CD14-positive monocyte (primary cell): Measurements from ENCODE around the gene IQUB. TPM values are rescaled to one million over a fixed set of nuclear protein-coding genes. Genes with fewer than 3 reads are reported as not detected.

Source experiments
- DNase-seq, 3 donors: peaks; one replicate each; pipeline ENCODE4 v3.0.0-alpha.2; 2011 to 2022
- H2AFZ ChIP-seq: 2 replicates; pipeline ENCODE4 v1.6.0; 2012; ENCODE audit warnings: mild to moderate bottlenecking, low read depth, low read length, inconsistent platforms; ENCODE audit not compliant: insufficient read depth, poor library complexity, severe bottlenecking
- H3K27ac ChIP-seq, 2 donors: 1 replicate in 1 of 2; 2 replicates in 1 of 2; pipeline ENCODE4 v1.5.1; 2012 to 2013; ENCODE audit warnings: low read length in 2 of 2, control low read depth in 1 of 2, inconsistent platforms in 1 of 2, low read depth in 1 of 2, mild to moderate bottlenecking in 1 of 2
- H3K27me3 ChIP-seq, 2 donors: one replicate each; pipeline versions ENCODE4 v1.6.0 to v1.6.1; 2011 to 2013; ENCODE audit warnings: low read length in 2 of 2; ENCODE audit not compliant: control insufficient read depth in 2 of 2, insufficient read depth in 2 of 2
- H3K36me3 ChIP-seq, 2 donors: replicated peaks in 1 of 2; 1 replicate in 1 of 2; 2 replicates in 1 of 2; pipeline versions ENCODE4 v1.5.1 to v1.6.1; 2012 to 2013; ENCODE audit warnings: low read length in 2 of 2, control low read depth in 1 of 2, inconsistent platforms in 1 of 2, mild to moderate bottlenecking in 1 of 2; ENCODE audit not compliant: insufficient read depth in 2 of 2, control insufficient read depth in 1 of 2
- H3K4me1 ChIP-seq, 2 donors: 1 replicate in 1 of 2; 2 replicates in 1 of 2; pipeline versions ENCODE4 v1.5.1 to v1.6.1; 2012 to 2013; ENCODE audit warnings: low read length in 2 of 2, control low read depth in 1 of 2, inconsistent platforms in 1 of 2, mild to moderate bottlenecking in 1 of 2, moderate library complexity in 1 of 2; ENCODE audit not compliant: insufficient read depth in 2 of 2, control insufficient read depth in 1 of 2
- H3K4me2 ChIP-seq: replicated peaks from 2 replicates; pipeline ENCODE3; 2012; ENCODE audit warnings: low read length, moderate library complexity, mild to moderate bottlenecking; ENCODE audit not compliant: poor library complexity, severe bottlenecking; ENCODE audit errors: extremely low read depth
- H3K4me3 ChIP-seq, 3 experiments: fragments of 200-600 bp in 1 of 3; sonication (generic) in 1 of 3; replicated peaks in 1 of 3; 1 replicate in 2 of 3; 2 replicates in 1 of 3; pipeline ENCODE4 v1.5.1; 2011 to 2013; ENCODE audit warnings: low read length in 3 of 3, mild to moderate bottlenecking in 3 of 3, control low read depth in 2 of 3, low read depth in 2 of 3, inconsistent platforms in 1 of 3, moderate library complexity in 1 of 3
- H3K79me2 ChIP-seq: 2 replicates; pipeline ENCODE4 v1.6.0; 2012; ENCODE audit warnings: mild to moderate bottlenecking, control low read depth, inconsistent platforms, low read length, moderate library complexity; ENCODE audit not compliant: insufficient read depth
- H3K9ac ChIP-seq: 2 replicates; pipeline ENCODE4 v1.6.0; 2017; ENCODE audit warnings: low read length, mild to moderate bottlenecking; ENCODE audit not compliant: insufficient read depth, poor library complexity, severe bottlenecking
- H3K9me3 ChIP-seq, 2 donors: replicated peaks in 1 of 2; 1 replicate in 1 of 2; 2 replicates in 1 of 2; pipeline versions ENCODE4 v1.5.1 to v1.6.1; 2012 to 2013; ENCODE audit warnings: low read length in 2 of 2, control low read depth in 1 of 2; ENCODE audit not compliant: control insufficient read depth in 1 of 2, insufficient read depth in 1 of 2
- H4K20me1 ChIP-seq: 2 replicates; pipeline ENCODE4 v1.6.0; 2012; ENCODE audit warnings: mild to moderate bottlenecking, low read length, control low read depth, moderate library complexity; ENCODE audit not compliant: insufficient read depth
- H3K27ac Mint-ChIP-seq, 7 donors: one replicate each; pipeline ENCODE4 v1.8.0; 2020; ENCODE audit warnings: mild to moderate bottlenecking in 7 of 7, mixed read lengths in 7 of 7, moderate library complexity in 6 of 7, inconsistent platforms in 2 of 7
- H3K27me3 Mint-ChIP-seq, 3 donors: one replicate each; pipeline ENCODE4 v1.8.0; 2021 to 2022; ENCODE audit warnings: low read depth in 3 of 3, mild to moderate bottlenecking in 3 of 3, mixed read lengths in 3 of 3, moderate library complexity in 3 of 3, inconsistent platforms in 1 of 3
- H3K36me3 Mint-ChIP-seq, 2 donors: one replicate each; pipeline ENCODE4 v1.8.0; 2020; ENCODE audit warnings: mixed read lengths in 2 of 2, inconsistent platforms in 1 of 2, mild to moderate bottlenecking in 1 of 2
- H3K4me1 Mint-ChIP-seq: one replicate; pipeline ENCODE4 v1.8.0; 2020; ENCODE audit warnings: mild to moderate bottlenecking, mixed read lengths
- H3K4me3 Mint-ChIP-seq, 2 donors: one replicate each; pipeline ENCODE4 v1.8.0; 2020; ENCODE audit warnings: mild to moderate bottlenecking in 2 of 2, mixed read lengths in 2 of 2, moderate library complexity in 1 of 2
- H3K9me3 Mint-ChIP-seq, 7 donors: one replicate each; pipeline ENCODE4 v1.8.0; 2020 to 2022; ENCODE audit warnings: mixed read lengths in 7 of 7, mild to moderate bottlenecking in 6 of 7, moderate library complexity in 6 of 7, inconsistent platforms in 2 of 7
- WGBS: methylation state at CpG from one replicate; pipeline ENCODE4 v1.1.5; 2013; ENCODE audit warnings: missing lambda C conversion rate; ENCODE audit not compliant: insufficient coverage; 5-methylcytosine and 5-hydroxymethylcytosine counted together
- intact Hi-C, 2 donors: fragments of 100-400 bp; cut with micrococcal nuclease; formaldehyde crosslinking; loops; one replicate each; pipeline versions ENCODE4 v1.15.0 to v1.15.1; 2023
- polyA minus RNA-seq: library from RNA; depleted of rRNA, polyadenylated mRNA; stranded (reverse); fragments of >200 nt; gene quantifications from 2 replicates; pipeline ENCODE4 v1.2.3, GENCODE V29; 2012
- polyA plus RNA-seq, 3 donors: library from polyadenylated mRNA; depleted of rRNA in 1 of 3; unstranded in 2 of 3; stranded (reverse) in 1 of 3; fragments of 300-500 nt in 2 of 3; fragments of >200 nt in 1 of 3; fragmentation: Illumina TruSeq in 2 of 3; gene quantifications; 1 replicate in 2 of 3; 2 replicates in 1 of 3; pipeline ENCODE4 v1.2.3, GENCODE V29; 2012 to 2021
- total RNA-seq, 12 experiments: library from RNA in 1 of 12; stranded (reverse) in 1 of 12; fragments of 120-200 nt in 1 of 12; gene quantifications; one replicate each; pipeline ENCODE4 v1.2.4 and lab custom pipeline; 2013 to 2026; ENCODE audit warnings: mixed read lengths in 6 of 12, inconsistent platforms in 1 of 12
- TF ChIP-seq, protein P1 (sequence below): fragments of 200-600 bp; IDR thresholded peaks from one replicate; pipeline ENCODE4 v1.8.0; 2022; ENCODE audit warnings: antibody characterized with exemption, mild to moderate bottlenecking

Gene IQUB
- 0.08 TPM for total RNA-seq (2013)
- polyA plus RNA-seq (under 1 TPM in 1 of 3 donors, not detected in 2; 0.07 TPM), polyA minus RNA-seq (0.14 and 0.32 TPM in 2 replicates), total RNA-seq (lab: John Stamatoyannopoulos, UW) (0.13 to 2.9 (median 0.23) reads per million in 11 experiments)

DNA sequence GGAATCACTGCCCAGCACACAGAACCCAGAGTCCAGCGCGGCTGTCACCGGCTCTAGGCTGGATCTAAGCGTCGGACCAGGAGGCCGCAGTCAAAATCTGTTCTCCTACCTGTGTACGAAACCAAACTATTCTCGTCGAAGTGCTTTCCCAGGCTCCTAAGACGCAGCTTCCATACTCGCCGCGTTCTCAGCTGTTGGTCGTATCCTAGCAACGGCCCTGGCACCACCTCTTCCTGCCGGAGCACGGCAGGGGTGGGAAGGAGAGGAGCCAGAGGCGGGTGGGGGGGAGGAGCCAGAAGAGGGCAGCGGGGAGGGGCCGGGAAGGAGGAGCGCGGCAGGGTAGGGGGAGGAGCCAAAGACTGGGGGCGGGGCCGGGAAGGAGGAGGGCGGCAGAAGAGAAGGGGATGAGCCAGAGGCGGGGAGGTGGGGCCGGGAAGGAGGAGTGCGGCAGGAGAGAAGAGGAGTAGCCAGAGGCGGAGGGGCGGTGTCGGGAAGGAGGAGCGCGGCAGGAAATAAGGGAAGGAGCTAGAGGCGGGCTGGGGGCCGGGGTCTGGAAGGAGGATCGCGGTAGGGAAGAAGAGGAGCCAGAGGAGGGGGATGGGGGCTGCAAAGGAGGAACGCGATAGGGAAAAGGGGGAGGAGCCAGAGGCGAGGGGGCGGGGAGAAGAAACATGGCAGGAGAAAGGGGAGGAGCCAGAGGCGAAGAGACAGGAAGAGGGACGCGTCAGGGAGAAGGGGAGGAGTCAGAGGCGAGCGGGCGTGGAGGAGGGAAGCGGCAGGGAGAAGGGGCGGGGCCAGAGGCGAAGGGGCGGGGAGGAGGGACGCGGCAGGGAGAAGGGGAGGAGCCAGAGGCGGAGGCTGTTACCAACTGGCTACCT is at the start of gene IQUB:
Gene IQUB (minus strand): TSS at position 213 of the 878 bp plus-strand sequence. CDS start 22,255 bp downstream, outside the sequence.
- peaks cover 36 to 42% (median 37%) of the 10 kb centered on the region in 3 donors for H3K27me3 Mint-ChIP-seq
- peaks cover 20% of the 10 kb centered on the region for H3K4me1 Mint-ChIP-seq
- Histone ChIP-seq H3K79me2 (no peaks in the 10 kb centered on the region), H3K27me3 (peaks cover 19 to 34% of the 10 kb centered on the region in 2 donors), H3K9me3 (no peaks in the 10 kb centered on the region), H3K27ac (peak within 1 kb of the TSS; percentile 73 to 77), H3K9ac (peak within 1 kb of the TSS; percentile 65), H4K20me1 (no peaks in the 10 kb centered on the region), H2AFZ (peak within 1 kb of the TSS; percentile 77), H3K4me2 (peak within 1 kb of the TSS; percentile 80), H3K36me3 (peaks cover 0 to under 1% of the 10 kb centered on the region in 2 donors), H3K4me3 (peak within 1 kb of the TSS; percentile 73 to 90 (median 77)), H3K4me1 (peaks cover 10 to 18% of the 10 kb centered on the region in 2 donors)
- WGBS, result under 1% methylated on average over 28 of the region's 54 CpGs
- TF ChIP-seq, protein P1, sequence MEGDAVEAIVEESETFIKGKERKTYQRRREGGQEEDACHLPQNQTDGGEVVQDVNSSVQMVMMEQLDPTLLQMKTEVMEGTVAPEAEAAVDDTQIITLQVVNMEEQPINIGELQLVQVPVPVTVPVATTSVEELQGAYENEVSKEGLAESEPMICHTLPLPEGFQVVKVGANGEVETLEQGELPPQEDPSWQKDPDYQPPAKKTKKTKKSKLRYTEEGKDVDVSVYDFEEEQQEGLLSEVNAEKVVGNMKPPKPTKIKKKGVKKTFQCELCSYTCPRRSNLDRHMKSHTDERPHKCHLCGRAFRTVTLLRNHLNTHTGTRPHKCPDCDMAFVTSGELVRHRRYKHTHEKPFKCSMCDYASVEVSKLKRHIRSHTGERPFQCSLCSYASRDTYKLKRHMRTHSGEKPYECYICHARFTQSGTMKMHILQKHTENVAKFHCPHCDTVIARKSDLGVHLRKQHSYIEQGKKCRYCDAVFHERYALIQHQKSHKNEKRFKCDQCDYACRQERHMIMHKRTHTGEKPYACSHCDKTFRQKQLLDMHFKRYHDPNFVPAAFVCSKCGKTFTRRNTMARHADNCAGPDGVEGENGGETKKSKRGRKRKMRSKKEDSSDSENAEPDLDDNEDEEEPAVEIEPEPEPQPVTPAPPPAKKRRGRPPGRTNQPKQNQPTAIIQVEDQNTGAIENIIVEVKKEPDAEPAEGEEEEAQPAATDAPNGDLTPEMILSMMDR, result no peak
- peak; percentile 95 to 98 (median 97) for DNase-seq
- peaks cover 0 to 7% (median 0%) of the 10 kb centered on the region in 7 donors for H3K9me3 Mint-ChIP-seq
- intact Hi-C loops, result loop anchor here in 1 of 2 donors (1.0 kb wide), 1 partner anchor 23 kb away; the partner anchor contains the start of gene NDUFA5
- H3K36me3 Mint-ChIP-seq, result peaks cover 2 to 10% of the 10 kb centered on the region in 2 donors
- peak within 1 kb of the TSS; percentile 88 to 99 (median 96) for H3K27ac Mint-ChIP-seq
- H3K4me3 Mint-ChIP-seq, result peak within 1 kb of the TSS; percentile 91 to 97

DNA sequence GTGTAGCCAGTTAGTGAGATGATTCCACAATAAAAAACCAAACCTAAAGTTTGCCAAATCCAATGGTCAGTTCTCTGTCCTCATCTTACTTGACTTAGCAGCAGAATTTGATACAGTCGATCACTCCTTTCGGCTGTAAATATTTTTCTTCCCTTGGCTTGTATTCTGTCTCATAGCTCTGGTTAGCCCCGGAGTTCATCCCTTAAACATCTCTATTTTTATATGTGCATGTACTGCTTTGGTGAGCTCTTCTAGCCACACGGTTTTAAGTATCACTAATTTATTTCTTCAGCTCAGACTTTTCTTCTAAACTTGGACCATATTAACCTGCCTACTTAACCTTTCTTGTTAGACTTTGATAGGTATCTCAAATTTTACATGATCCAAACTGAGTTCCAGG is 49.4 kb upstream of the IQUB start:
- Mint-ChIP-seq H3K36me3 (no peaks in the 10 kb centered on the region), H3K9me3 (no peaks in the 10 kb centered on the region), H3K27ac (no peak overlapping the region), H3K4me1 (no peaks in the 10 kb centered on the region), H3K27me3 (peaks cover 0 to 11% (median 6%) of the 10 kb centered on the region in 3 donors), H3K4me3 (no peak overlapping the region)
- Histone ChIP-seq H3K9ac (no peak overlapping the region), H3K4me2 (no peak overlapping the region), H3K36me3 (no peaks in the 10 kb centered on the region), H3K27ac (no peak overlapping the region), H3K79me2 (no peaks in the 10 kb centered on the region), H2AFZ (no peak overlapping the region), H4K20me1 (no peaks in the 10 kb centered on the region), H3K27me3 (no peaks in the 10 kb centered on the region), H3K4me3 (no peak overlapping the region), H3K9me3 (no peaks in the 10 kb centered on the region), H3K4me1 (no peaks in the 10 kb centered on the region)
- TF ChIP-seq, protein P1, result no peak
- DNase-seq, result no peak
- no CpG with 5 or more reads among the region's 4 CpGs for WGBS
- intact Hi-C loops, result no loop called here
